Measurements from ENCODE around the gene CLEC18B.
A peak's percentile ranks its signal among the peaks of the same experiment; 100 is the strongest.
"Not testable (repeated sequence)": the region's sequence is repeated elsewhere in the genome, so short reads cannot be mapped to it uniquely, and the experiment has no call there.

The CLEC18B gene

DNA sequence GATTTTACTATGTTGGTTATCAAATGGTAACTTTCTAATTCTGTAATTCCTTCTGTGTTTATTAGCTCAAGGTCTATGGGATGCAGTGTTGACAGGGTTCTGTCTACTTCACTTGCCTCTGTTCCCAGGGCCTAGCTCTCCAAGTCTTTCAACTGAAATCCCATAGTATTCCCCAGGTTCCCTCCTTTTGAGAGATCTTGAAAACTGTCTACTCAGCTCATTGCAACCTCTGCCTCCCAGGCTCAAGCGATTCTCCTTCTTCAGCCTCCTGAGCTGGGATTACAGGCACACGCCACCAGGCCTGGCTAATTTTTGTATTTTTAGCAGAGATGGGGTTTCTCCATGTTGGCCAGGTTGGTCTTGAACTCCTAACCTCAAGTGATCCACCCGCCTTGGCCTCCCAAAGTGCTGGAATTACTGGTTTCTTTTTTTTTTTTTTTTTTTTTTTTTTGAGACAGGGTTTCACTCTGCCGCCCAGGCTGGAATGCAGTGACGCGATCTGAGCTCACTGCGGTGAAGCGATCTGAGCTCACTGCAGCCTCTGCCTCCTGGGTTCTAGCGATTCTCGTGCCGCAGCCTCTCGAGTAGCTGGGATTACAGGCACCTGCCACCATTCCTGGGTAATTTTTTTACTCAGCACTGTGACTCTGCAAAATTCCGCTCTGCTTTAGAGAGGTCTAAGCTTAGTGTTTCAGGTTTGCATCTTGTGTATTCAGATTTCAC is 22.5 kb upstream of the CLEC18B start:
- not testable (repeated sequence) for DNase-seq

GRCh38 chr16:74439685-74440084 is 18.4 kb upstream of the CLEC18B start:
- no peak for DNase-seq

DNA sequence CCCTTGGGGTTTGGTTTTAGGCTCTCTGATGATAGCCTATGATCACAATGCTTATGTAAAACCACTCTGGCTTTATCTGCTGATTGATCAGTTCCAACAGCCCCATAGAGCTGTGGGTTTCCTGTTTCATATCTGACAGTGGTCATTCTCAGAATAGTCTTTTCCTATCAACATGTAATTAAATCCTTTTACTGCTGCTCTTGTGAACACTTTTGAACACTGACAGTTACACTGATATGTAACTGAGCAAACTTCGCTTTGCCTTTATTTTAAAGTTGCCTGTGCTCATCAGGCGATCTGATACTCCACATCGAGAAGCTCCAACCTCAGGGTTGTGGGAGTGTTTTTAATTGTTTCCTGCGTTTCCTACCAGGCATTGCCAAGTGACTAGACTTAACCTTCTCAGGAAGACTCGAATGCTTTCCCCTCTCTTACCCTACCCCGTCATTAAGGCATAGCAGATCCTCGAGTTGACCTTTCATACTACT is 17.3 kb upstream of the CLEC18B start:
- no peak for DNase-seq

- no peak for DNase-seq
These were observed 10.2 kb upstream of the CLEC18B start for GRCh38 chr16:74431516-74431915.

DNA sequence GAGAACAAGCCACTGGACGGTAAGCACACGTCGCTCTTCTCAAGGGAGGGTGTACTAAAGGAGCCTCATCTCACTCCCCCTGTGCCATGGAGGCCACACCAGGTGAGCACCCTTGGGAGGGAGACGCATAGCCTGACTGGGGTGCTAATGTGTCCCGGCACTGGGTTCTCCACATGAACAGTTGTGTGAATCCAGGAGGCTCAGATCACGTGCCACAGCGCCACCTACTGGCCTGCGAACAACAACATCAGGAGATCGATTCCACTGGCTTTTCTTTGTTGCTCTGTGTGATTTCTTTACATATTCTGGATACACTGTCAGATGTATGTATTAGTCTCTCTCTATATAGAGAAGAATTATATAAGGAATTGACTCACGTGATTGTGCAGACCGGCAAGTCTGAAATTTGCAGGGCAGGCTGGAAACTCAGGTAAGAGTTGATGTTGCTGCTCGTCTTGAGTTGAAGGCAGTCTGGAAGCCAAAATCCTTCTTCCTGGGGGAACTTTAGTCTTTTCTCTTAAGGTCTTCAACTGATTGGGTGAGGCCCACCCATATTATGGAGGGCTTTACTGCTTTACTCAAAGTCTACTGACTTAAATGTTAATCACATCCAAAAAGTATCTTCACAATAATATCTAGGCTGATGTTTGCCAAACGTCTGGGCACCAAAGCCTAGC is 8.9 kb upstream of the CLEC18B start:
- DNase-seq = peak; percentile 7 to 21

DNA sequence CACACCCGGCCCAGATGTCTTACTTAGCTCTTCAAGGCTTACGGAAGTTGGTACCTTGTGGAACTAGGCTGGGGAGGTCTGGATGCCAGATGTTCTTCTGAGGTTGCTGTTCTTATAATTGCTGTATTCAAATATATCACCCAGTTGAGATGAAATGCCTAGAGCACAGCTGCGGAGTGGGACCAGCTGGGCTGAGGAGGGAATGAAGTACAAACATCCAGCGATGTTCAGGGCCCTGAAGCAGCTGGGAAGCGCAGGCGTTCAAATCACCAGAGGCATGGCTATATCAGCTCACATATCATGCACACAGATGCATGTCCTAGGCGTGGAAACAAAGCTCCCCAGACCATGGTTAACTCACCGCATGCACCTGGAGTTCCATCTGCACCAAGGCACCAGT is 7.2 kb upstream of the CLEC18B start:
- not testable (repeated sequence) for DNase-seq

- DNase-seq = not testable (repeated sequence)
These were observed 4.5 kb upstream of the CLEC18B start for GRCh38 chr16:74425751-74426150.

GRCh38 chr16:74423721-74424120 is 2.4 kb upstream of the CLEC18B start:
- not testable (repeated sequence) for DNase-seq

DNA sequence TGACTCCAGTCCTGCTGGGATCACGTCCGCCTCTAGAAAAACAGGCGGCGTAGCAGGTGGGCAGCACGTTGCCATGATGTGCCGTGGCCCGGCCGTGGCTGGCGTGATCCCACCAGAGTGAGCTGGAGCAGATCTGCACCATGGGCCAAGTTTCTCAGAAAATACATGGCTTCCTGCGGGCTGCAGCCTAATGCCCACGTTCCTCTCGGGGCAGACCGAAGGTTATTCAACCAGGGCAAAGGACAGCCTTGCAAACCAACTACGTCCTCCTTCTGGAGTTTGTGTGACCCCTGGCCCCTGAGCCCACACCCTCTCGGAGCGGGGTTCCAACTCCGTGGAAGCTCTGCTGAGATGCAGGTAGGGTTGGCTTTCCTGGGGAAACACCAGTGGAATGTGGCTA is 808 bp upstream of the CLEC18B start:
- not testable (repeated sequence) for DNase-seq

- not testable (repeated sequence) for DNase-seq
These were observed 156 bp upstream of the CLEC18B start for GRCh38 chr16:74421482-74421785.

DNA sequence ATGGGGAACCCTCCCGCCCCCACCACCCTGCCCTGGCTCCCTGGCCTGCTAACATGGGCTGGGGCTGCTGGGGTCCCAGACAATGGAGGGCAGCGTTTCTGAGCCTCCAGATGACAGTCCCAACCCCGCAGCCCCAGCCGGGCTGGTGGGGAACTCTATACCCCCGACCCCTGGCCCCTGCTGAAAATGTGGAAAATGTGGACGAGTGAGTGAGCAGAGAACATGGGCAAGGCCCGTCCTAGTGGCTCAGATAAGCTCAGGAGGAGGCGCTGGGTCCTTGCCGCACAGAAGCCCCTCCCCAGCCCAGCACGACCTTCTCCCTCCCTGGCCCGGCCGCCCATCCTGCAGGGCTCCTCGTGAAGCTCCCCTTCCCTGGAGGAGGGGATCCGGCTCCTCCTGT is 1.5 kb downstream of the CLEC18B start:
- not testable (repeated sequence) for DNase-seq

DNA sequence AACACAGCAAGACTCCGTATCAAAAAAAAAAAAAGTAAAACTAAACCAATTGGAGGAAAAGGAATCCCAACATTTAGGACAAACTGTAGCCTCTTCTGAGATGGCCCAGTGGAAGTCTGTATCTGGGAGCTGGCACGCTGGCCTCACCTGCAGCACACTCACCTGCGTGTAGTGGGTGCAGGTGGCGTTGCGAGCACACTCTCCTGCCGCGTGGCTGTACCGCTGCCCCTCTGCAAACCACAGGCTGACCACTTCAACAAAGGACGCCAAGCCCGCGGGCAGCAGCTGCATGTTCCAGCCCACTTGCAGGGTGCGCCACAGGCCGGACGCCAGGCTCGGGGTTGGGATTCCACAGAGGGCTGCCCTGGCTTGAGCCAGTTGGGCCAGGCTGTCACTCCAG is 3.4 kb downstream of the CLEC18B start:
- not testable (repeated sequence) for DNase-seq

GRCh38 chr16:74413920-74414319 is 7.4 kb downstream of the CLEC18B start:
- not testable (repeated sequence) for DNase-seq

DNA sequence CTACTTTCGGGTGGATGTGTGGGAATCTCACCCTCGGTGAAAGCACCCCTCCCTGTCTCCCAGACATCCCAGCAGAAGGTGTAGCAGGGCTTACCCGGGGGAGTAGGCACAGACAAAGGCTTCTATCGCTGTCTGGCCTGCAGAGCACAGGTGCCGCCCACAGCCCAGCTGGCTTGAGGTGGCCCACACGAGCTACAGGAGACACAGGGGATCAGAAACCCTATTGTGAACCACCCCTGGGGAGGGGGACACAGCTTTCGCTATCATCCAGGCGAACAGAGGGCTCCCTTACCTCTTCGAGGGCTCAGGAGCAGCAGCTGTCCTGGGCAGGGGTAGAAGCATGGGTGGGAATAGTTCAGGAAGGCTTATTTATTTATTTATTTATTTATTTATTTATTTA is 7.8 kb downstream of the CLEC18B start:
- DNase-seq = not testable (repeated sequence)

GRCh38 chr16:74412775-74413390 is 8.4 kb downstream of the CLEC18B start:
- not testable (repeated sequence) for DNase-seq

DNA sequence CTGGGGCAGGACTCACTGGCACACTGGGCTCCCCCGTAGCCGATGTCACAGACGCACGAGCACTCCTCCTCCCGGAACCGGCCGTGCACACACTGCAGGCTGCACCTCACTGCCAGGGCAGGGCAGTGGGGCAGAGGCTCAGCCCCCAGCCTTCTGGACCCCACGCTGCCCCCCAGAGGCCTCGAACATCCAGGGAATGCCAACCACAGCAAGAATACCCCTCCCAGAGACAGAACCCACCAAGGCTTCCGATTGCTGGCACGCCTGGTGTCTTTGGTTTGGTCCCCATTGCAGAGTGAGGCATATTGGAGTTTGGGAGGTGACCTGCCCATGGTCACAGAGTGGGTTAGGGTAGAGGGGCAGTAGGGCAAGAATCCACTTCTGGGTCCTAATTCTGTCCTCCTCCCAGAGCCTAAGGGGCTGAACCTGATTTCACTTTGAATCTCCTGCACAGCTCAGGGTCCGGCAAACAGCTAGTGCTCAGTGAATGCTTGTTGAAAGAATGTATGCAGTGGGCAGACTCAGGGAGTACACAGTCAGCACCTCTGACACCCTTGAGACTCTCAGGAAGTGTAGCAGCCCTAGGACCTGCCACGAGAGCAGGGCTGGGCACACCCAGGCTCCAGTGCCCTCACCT is 9.0 kb downstream of the CLEC18B start:
- DNase-seq = not testable (repeated sequence)

GRCh38 chr16:74410981-74411380 is 10.3 kb downstream of the CLEC18B start:
- not testable (repeated sequence) for DNase-seq

- DNase-seq = not testable (repeated sequence)
These were observed 11.0 kb downstream of the CLEC18B start for GRCh38 chr16:74410057-74410957.

DNA sequence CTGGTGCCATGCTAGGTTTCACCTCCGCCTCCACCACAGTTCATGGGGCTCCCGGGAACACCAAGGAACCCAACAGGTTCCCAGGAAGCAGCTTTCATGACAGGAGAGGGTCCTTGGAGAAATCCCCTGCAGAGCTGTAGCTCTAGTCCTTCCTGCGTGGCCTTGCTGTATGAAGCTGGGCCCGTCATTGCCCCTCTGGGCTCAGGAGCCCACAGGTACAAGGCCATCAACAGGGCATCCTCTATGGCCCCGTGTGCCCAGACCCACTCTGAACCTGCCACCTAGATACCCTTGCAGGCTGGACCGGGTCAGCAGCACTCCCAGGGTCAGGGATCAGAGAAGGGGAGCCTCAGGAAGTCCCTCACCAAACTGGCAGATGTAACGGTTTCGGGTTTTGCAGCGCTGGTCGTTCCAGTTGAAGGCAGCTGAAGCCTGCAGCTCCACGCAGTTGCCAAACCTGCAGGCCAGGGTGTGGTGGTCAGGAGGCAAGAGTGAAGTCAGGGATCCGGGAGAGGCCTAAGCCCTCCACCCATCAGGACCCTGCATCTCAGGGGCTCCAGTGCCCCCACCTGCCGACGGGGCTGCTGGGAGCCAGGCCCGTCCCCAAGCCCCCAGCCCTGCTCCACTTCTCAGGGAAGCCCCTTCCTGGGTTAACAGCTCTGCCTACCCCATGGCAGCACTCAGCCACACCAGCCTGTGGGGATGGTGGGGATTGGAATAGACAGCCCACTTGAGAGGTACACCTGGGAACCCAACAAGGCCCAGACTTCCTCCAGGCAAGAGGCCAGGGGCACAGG is 11.9 kb downstream of the CLEC18B start:
- DNase-seq = not testable (repeated sequence)

DNA sequence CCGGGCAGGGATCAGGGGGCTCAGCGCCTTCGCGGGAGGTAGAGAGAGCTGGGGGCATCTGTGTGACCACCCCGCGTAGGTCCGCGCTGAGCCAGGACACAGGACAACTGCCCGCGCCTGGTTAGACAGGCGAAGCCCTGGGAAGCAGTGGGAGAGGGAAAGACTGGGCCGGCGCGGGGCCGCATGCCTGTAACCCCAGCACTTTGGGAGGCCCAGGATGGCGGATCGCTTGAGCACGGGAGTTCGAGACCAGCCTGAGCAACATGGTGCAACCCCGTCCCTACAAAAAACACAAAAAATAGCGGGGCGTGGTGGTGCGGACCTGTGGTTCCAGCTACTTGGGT is 13.9 kb downstream of the CLEC18B start:
- not testable (repeated sequence) for DNase-seq

GRCh38 chr16:74406600-74407361 is 14.5 kb downstream of the CLEC18B start:
- not testable (repeated sequence) for DNase-seq

All from AML-193 (cell line).